GM03348 (cell line): ENCODE data around the gene BNIP5.

Experiments used
- DNase-seq: peaks from one replicate; pipeline ENCODE4 v3.0.0; 2012; ENCODE audit warnings: low spot score

BNIP5 gene

DNA sequence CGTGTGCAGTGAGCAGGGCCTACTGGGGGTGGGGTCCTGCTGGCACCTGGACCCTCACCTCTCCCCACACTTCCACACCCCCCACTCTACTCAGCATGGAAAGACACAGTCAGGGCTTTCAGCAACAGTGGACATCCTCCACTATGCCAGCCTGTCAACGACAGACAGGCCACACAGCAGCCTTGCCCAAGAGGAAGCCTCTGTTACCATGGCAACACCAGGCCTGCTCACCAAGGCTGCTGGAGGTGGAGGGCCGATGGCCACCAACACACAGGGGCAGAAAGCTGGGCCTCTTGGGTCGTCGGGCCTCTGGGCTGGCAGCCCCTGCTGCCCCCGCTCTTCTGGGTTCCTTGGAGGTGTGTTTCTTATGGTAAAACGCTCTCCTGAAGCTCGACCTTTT is 13.6 kb downstream of the BNIP5 start:
- DNase-seq, result no peak

DNA sequence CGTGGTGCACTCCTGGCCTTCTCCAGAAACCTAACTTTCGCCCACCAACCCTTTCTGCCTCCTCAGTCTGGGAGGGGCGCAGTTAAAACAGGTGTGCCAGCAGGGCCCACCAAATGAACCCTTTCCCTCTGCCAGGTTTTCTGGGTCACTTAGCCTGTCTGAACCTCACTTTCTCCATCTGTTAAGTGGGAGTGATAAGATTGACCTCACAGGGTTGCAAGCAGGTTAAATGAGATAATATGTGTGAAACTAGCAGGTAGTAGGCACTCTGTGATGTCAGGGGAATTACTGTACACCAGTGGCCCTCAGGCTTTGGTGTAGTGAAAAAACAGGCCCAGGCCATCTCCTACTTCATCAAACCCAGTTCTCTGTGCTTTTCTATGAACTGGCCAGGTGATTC is 14.1 kb downstream of the BNIP5 start:
- DNase-seq, result no peak

DNA sequence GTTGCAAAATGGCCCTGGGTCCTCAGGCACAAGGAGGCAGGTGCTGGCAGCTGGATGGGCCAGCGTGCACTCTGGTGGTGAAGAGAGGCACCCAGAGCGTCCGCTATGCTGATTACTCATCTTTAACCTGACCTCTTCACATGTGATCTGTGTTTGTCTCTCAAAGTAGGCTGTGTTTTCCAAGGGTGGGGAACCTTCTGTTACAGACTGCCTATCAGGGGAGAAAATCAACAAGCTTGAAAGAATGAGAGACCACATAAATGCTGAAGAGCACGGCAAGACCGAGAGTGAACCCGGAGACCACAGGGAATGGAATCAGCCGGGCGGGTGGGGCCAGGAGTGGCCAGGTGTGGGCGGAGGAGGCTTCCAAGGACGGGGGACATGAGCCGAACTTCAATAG is 16.2 kb downstream of the BNIP5 start:
- no peak for DNase-seq

DNA sequence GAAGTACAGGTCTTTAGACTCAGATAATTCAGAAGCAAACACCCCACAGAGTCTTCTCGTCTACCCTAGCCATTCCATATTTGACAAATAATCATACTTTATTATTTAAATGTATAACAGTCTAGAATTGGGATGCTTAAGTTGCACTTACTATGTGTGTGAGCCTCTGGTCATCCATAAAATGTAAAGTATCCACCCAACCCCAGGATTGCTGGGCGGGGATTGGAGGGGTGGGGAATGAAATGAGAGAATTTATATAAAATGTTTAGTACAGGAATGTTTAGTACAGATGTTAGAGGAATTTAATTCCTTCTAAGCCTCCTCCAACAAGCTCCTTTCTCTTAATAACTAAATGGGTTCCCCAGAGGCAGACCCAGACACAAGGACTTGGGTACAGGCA is 16.9 kb downstream of the BNIP5 start:
- no peak for DNase-seq

DNA sequence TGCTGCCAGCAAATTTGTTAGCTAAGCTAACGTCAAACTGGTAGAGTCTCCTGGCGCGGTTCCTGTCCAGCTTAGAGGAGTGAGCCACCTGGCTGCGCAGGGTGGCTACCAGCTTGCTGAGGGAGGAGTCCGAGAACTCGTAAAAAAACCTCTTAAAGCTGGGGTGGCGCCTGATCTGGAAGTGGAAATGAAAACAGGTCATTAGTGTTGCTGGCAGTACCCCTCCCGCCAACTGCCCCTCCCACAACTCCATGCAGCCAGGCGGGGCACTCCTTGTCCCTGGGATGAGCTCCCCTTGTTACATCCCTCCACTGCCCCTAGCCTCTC is 17.3 kb downstream of the BNIP5 start:
- DNase-seq, result no peak

DNA sequence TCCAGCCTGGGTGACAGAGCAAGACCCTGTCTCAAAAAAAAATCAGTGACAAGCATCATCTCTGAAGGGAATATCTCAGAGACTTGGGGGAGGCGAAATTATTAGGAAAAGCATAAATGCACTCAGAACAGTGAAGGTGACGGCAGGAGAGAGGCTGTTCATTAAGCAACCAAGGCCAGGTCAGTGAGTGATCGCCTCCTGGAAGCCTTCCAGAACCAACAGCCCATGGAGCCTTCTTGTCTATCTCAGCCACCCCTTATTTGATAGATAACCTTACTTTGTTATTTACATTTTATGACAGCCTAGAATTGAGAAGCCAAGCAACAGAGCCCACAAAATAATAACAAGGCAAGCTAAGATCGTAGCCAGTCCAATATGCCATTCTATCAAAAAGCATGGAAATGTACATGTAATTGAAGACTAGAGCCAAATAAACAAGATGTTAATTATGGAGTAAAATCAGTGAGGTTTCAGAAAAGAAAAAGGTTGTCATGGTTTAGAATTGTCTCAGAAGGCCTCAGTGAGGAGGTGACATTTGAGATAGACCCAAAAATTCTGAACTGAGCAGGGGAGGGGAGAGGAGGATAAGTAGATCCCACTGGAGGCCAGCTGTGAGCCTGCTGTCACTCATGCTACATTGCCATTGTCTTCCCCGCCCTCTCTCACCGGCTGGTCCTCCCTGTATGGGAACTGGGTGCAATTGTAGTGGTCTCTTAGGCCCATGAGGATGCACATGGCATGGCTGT is 17.8 kb downstream of the BNIP5 start:
- DNase-seq, result no peak

DNA sequence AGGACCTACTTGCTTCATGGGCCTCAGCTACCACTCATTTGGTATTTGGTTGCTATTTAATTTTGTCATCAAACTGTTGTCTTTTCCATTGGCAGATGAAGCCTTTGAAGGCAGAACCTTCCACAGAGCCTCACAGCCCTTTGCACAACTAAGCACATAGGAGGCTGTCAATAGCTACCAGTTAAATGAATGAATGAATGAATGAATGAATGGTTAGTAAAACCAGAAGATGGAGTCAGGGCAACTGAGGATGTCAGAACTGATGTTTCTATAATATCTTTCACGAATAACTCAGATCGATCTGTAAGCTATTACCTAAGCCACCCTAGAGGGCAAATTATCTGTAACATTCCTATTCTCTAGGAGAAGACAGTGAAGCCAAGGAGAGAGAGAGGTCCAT is 19.1 kb downstream of the BNIP5 start:
- no peak for DNase-seq

DNA sequence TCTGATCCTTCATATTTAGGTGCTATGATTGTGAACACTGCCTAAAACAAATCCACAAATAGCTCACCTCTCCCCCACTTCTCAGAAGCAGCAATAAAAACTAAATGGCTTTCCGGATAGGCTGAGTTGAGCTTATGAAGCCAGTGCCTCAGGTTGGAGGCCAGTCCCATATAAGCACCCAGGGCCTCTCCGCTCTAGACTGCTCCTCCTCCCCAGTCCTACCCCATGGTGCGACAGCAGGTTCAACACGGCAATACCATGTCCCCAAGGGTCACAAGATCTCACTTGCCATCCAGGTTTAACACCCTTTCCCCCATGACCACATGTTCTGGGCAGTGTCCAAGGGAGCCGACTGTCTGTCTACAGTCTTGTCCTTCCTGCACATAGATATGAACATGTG is 20.8 kb downstream of the BNIP5 start:
- DNase-seq, result no peak

DNA sequence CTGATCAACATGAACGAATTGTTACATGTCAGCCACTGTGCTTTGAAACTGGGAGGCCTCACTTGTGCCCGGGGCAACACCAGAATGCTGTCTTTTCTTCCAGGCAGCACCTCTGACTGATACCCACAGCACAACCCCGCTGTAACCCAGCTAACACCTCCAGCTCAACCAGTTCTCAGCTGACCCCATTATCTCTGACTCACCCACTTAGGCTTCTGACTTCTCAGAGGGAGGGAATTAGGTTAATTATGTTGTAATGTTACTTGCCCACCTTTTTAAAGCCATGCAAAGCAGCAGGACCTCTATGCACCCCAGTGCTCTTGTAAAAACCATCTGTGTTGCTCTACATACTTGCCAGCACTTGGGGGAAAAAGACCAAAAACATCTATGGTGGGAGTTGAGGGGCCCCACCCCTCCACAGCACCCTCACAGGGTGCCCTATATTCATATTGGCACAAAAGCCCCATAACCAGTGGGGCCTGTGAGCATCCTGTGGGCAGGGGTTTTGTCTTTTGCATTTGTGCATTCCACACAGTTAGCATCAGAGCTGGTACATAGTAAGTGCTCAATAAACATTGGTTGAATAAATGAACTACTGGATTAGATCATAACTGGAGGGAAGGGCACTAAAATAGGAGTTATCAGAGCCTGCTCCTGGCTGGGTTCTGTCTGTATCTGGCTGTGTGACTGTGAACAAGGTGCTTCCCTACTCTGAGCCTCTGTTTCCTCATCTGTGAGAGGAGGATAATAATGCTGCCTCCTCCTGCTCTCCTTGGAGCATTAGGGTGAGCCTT is 22.3 kb downstream of the BNIP5 start:
- DNase-seq, result no peak

DNA sequence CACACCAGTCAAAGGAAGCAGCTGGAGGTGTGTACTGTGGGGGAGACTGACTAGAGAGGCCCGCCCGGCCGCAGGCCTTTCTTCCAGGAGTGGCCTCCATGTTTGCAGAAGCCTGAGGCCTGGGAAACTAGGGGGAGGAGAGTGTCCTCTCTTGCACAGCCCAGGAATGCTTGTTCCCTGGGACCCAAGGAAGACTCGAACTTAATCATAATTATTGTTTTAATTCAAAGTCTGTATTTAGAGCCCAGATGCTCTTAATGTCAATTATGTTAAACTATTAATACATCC is 23.1 kb downstream of the BNIP5 start:
- DNase-seq, result no peak

DNA sequence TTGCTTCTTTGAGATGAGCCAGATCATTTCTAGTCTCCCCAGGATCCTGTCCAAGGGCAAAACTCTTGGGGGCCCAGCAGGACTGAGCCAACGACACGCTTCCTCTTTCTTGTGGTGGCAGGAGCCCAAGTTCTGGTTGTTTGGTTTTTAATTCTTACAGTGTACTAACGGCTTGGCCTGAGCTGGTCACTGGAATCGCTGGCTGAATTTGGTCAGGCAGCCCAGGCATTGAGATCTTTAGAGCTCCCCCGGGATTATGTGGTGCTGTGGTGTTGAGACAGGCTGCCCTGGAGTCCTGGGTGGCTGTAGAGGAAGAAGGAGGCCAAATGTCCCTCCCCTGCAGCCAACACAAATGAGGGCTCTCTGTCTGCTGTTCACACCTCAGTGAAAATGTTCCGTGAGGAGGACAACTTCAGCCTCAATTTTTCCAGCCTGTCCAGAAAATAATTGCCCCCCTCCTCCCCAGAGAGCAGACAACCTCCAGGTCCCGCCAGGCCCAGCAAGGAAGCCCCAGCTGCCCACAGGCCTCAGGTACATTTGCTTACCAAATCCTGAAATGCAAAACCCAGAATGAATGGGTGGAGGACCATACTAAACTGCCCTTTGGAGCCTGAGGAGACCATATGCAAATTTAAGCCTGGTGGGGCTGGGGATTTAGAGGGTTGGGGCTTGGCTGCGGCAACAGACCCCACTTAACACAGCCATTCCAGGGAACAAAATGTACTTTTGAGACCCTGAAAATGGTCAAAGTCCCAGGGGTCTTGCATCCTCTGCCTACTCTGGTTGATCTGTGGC is 23.6 kb downstream of the BNIP5 start:
- no peak for DNase-seq

DNA sequence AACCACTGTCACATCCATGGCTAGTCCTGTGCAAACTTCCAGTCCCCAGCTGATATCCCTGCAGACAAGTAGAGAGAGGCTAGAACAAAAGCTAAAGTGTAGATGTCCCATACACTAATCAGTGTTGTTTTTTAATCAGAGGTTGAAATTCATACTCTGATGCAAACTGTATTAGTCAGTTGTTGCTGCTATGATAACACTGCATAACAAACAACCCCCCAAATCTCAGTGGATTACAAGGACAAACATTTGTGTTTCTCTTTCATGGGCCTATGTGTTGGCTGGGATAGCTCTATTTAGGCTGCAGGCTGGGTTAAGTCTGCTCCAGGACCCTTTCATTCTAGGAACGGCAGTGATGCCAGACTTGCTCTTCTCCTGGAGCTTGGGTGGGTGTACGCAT is 26.8 kb downstream of the BNIP5 start:
- DNase-seq, result no peak

DNA sequence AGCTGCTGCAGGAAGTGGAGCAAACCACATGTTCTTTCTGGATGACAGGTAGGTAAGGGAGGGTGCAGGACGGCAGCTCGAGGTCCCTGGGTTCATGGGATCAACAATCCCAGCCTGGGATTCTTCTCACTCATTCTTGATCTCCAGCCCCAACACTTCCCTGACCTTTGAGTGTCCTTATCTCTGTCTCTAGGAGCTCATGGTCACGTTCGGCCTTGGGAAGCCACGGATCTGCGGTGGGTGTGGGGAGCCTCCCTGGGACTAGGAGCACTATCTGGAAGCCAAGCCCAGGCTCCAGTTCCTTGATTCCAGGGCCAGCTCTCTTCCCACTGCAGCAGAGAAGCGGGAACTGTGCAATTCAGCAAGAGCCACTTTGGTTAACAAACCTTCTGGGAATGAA is 27.5 kb downstream of the BNIP5 start:
- DNase-seq, result no peak

DNA sequence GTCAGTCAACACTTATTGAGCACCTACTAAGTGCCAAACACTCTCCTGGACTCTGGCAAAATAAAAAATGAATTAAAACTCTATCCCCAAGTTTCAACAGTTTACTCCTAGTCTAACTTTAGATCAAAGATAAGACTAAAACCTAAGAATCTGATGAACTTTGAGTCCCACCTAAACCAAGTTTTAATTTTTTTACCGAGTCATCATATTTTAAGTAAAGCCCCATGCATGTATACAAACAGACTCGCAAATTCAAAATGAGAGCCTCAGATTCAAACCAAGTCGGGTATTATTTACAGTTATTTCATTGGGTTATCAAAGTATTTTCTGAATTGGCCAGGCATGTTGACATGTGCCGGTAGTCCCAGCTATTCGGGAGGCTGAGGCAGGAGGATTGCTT is 28.2 kb downstream of the BNIP5 start:
- no peak for DNase-seq

DNA sequence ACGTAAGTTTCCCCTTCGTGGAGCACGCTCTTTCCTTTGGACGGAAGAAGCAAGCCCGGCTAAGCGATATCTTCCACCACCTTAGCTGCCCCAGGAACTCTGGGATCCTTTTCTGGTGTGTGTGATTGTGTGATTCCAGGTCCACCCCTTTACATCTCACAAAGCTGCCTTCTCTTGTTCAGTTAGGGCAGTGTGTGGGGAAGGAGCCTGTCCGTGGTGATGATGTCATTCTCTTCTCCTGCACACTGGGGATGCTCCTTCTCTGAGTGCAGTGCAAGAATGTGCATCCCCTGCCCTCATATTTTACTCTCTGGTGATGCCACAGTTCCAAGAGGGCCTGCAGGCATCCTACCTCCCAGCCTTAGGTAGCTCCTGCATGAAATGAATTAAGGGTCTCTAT is 30.3 kb downstream of the BNIP5 start:
- no peak for DNase-seq

DNA sequence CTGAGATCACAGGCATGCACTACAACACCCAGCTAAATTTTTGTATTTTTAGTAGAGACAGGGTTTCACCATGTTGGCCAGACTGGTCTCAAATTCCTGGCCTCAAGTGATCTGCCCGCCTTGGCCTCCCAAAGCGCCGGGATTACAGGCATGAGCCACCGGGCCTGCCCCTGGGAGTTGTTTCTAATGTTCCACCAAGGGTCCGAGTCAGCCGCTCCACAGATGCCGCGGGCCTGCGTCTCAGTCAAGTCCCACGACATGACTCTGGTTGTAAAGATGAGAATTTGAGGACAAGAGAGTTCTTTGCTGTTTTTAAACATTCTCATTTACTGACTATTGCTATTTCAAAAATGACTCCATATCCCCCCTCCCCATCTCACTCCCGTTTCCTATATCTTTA is 30.8 kb downstream of the BNIP5 start:
- no peak for DNase-seq

DNA sequence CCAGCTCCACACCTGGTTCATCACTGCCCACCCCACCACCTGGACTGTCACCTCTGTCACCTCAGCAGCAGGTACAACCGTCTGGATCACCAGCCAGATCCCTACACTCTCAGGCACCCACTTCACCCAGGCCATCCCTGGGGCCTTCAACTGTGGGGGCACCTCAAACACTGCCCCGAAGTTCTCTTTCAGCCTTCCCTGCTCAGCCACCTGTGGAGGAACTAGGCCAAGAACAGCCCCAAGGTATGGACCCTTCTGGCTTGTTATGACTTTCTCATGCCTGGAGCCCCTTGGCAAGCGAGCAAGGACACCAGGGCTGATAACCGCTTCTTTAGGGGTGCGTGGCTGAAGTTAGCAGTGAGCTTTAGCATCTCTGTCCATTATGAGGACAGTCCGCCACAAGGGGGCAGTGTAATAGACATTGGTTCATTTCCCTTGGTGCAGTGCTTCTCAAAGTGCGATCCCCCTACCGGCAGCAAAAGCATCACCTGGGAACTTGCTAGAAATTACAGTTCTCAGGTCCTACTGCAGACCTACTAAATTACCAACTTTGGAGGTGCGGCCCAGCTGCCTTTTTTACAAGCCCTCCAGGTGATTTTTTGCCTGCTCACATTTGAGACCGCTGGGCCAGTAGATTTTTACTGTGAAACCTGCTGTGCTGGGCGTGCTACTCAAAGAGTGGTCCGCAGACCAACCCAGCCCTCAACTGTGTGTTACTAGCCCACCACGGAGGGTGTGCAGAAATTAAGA is 34.3 kb downstream of the BNIP5 start:
- peak; percentile 87 for DNase-seq

DNA sequence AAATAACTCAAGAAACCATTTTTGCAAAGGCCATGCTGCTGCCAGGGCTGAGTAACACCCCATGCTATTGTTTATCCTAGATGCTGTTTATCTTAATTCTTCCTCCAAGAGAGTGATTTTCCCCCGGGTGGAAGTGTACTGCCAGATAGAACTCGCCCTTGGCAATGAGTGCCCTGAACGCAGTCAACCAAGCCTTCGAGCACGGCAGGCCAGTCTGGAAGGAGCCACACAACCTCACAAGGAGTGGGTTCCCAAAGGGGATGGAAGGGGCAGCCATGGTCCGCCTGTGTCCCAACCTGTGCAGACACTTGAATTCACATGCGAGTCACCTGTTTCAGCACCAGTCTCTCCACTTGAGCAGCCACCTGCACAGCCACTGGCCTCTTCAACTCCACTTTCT is 34.9 kb downstream of the BNIP5 start:
- DNase-seq, result no peak

DNA sequence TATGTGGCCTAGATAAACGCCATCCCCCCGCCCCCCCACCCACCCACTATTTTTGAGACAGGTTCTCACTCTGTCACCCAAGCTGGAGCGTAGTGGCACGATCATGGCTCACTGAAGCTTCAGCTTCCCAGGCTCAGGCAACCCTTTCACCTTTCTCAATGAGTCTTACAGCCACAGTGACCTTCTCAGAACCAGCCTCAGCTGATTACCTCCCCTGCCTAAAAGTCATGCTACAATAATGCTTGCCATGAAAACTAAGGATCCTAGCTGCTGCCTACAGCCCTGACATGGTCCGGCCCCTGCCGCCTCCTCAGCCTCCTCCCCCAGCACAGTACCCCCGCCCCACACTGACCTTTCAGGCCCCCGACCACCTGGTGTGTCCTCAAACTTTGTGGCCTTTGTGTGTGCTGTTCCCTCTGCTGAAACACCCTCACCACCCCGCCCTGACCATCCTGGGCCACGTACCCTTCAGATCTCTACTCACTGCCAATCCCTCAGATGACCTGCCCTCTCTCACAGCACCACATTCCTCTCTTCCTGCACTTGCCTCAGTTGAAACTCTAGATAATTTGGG is 35.5 kb downstream of the BNIP5 start:
- no peak for DNase-seq

DNA sequence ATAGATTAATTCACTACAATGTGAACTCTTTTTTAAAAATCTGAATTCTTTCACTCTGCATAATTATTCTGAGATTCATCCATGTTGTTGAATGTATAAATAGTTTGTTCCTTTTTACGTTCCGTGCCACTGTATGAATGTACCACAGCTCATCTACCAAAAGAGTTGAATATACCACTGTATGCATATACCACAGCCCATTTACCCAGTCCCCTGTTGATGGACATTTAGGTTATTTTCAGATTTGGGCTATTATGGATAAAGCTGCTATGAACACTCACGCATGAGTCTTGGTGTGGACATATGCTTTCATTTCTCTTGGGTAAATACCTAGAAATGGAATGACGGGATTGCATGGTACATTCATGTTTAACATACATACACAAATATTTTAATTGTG is 38.7 kb downstream of the BNIP5 start:
- DNase-seq, result no peak

DNA sequence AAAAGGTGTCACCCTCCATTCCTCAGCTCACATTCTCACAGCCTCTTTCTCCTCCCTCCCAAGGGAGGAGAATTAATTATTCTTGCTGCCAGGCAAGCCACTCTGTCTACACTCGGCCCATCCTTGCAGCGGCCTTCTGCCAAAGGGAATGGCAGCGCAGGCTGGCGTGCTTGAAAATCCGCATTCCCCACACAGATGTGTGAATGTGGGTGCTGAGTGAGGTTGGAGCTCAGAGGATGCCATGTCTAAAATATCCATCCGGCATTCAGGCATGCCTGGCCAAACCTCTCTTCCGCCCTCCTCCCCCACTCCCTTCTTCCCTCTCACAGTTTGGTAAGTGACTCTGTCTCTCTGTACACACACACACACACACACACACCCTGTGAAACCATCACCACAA is 39.2 kb downstream of the BNIP5 start:
- no peak for DNase-seq

DNA sequence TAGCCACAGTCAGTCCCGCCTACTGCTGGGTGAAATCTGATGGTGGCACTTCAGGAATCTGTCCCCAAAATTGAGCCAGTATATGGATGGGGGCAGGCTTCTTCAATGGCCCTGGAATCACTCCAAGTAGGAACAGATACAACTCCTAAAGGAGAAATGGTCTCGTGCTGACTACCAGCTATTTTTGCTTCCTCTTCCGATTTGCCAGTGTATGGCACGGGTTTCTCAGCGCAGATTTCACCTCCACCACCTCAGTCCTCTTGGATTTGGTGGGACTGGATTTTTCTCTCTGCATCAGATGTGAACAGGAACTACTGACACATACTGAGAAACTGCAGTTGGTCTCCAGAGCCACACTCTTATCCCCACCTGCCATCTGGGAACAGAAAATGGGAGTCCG is 39.6 kb downstream of the BNIP5 start:
- DNase-seq, result no peak
